ENCODE data around the gene ETV3. TPM values are rescaled to one million over a fixed set of nuclear protein-coding genes. Genes with fewer than 3 reads are reported as not detected.

The ETV3 gene
- total and polyA plus RNA-seq, 10 of the 15 experiments (the other 5 are each of a cell fraction or from before 2014, with no cell fraction given), result 1.7 to 13.8 (median 7.2) TPM

Other genes with a start within 250 kb of the ETV3 start
- under 0.01 TPM in 1 of 2 replicates, not detected in the other for gene PEAR1, start 244.7 kb downstream of the ETV3 start, total RNA-seq (2014; rRNA removed)
- not detected in 2 replicates for gene PEAR1, start 244.7 kb downstream of the ETV3 start, total RNA-seq (2014; rRNA removed; fragmentation: Illumina TruSeq; extraction: Trizol)
- gene PEAR1, start 244.7 kb downstream of the ETV3 start, total RNA-seq (2021), result not detected in 2 replicates
- not detected in 2 replicates for gene PEAR1, start 244.7 kb downstream of the ETV3 start, polyA plus RNA-seq (2011; rRNA removed)
- not detected in 2 replicates for gene PEAR1, start 244.7 kb downstream of the ETV3 start, polyA plus RNA-seq (2014; fragmentation: Illumina TruSeq; extraction: Trizol)
- gene PEAR1, start 244.7 kb downstream of the ETV3 start, polyA plus RNA-seq (2014; fragmentation: Nextera tagmentation; extraction: Ambion mirVana), result not detected
- not detected in 2 replicates for gene PEAR1, start 244.7 kb downstream of the ETV3 start, polyA plus RNA-seq (2014; rRNA removed)
- not detected for gene PEAR1, start 244.7 kb downstream of the ETV3 start, polyA plus RNA-seq (2016; fragmentation: Nextera tagmentation; extraction: Ambion mirVana)
- gene LRRC71, start 217.8 kb downstream of the ETV3 start, total RNA-seq (2014; rRNA removed), result not detected in 2 replicates
- not detected in 2 replicates for gene LRRC71, start 217.8 kb downstream of the ETV3 start, total RNA-seq (2014; rRNA removed; fragmentation: Illumina TruSeq; extraction: Trizol)
- gene LRRC71, start 217.8 kb downstream of the ETV3 start, total RNA-seq (2021), result not detected in 2 replicates
- gene LRRC71, start 217.8 kb downstream of the ETV3 start, polyA plus RNA-seq (2011; rRNA removed), result not detected in 2 replicates
- not detected in 2 replicates for gene LRRC71, start 217.8 kb downstream of the ETV3 start, polyA plus RNA-seq (2014; fragmentation: Illumina TruSeq; extraction: Trizol)
- not detected for gene LRRC71, start 217.8 kb downstream of the ETV3 start, polyA plus RNA-seq (2014; fragmentation: Nextera tagmentation; extraction: Ambion mirVana)
- gene LRRC71, start 217.8 kb downstream of the ETV3 start, polyA plus RNA-seq (2014; rRNA removed), result not detected in 2 replicates
- not detected for gene LRRC71, start 217.8 kb downstream of the ETV3 start, polyA plus RNA-seq (2016; fragmentation: Nextera tagmentation; extraction: Ambion mirVana)
- 1.9 and 2.3 TPM in 2 replicates for gene ARHGEF11, start 92.7 kb downstream of the ETV3 start, total RNA-seq (2014; rRNA removed)
- gene ARHGEF11, start 92.7 kb downstream of the ETV3 start, total RNA-seq (2014; rRNA removed; fragmentation: Illumina TruSeq; extraction: Trizol), result 1.3 and 1.7 TPM in 2 replicates
- gene ARHGEF11, start 92.7 kb downstream of the ETV3 start, total RNA-seq (2021), result 3.2 and 3.5 TPM in 2 replicates
- 6.0 and 12.7 TPM in 2 replicates for gene ARHGEF11, start 92.7 kb downstream of the ETV3 start, polyA plus RNA-seq (2011; rRNA removed)
- gene ARHGEF11, start 92.7 kb downstream of the ETV3 start, polyA plus RNA-seq (2014; fragmentation: Illumina TruSeq; extraction: Trizol), result 2.1 and 2.5 TPM in 2 replicates
- under 1 TPM; 0.05 to 0.06 TPM for gene ARHGEF11, start 92.7 kb downstream of the ETV3 start, polyA plus RNA-seq (2014; fragmentation: Nextera tagmentation; extraction: Ambion mirVana)
- gene ARHGEF11, start 92.7 kb downstream of the ETV3 start, polyA plus RNA-seq (2014; rRNA removed), result 2.3 and 2.5 TPM in 2 replicates
- gene ARHGEF11, start 92.7 kb downstream of the ETV3 start, polyA plus RNA-seq (2016; fragmentation: Nextera tagmentation; extraction: Ambion mirVana), result 1 to 10 TPM in 1 of 2 experiments, under 1 TPM in 1; 0.64 to 1.4 TPM
- gene ETV3L, start 38.6 kb downstream of the ETV3 start, total RNA-seq (2014; rRNA removed), result 0.28 and 0.33 TPM in 2 replicates
- 0.31 and 0.32 TPM in 2 replicates for gene ETV3L, start 38.6 kb downstream of the ETV3 start, total RNA-seq (2014; rRNA removed; fragmentation: Illumina TruSeq; extraction: Trizol)
- 0.96 and 1.3 TPM in 2 replicates for gene ETV3L, start 38.6 kb downstream of the ETV3 start, total RNA-seq (2021)
- gene ETV3L, start 38.6 kb downstream of the ETV3 start, polyA plus RNA-seq (2011; rRNA removed), result 0.20 and 0.26 TPM in 2 replicates
- 0.57 and 0.86 TPM in 2 replicates for gene ETV3L, start 38.6 kb downstream of the ETV3 start, polyA plus RNA-seq (2014; fragmentation: Illumina TruSeq; extraction: Trizol)
- under 1 TPM; 0.03 to 0.04 TPM for gene ETV3L, start 38.6 kb downstream of the ETV3 start, polyA plus RNA-seq (2014; fragmentation: Nextera tagmentation; extraction: Ambion mirVana)
- 0.69 and 0.88 TPM in 2 replicates for gene ETV3L, start 38.6 kb downstream of the ETV3 start, polyA plus RNA-seq (2014; rRNA removed)
- gene ETV3L, start 38.6 kb downstream of the ETV3 start, polyA plus RNA-seq (2016; fragmentation: Nextera tagmentation; extraction: Ambion mirVana), result 1 to 10 TPM in 1 of 2 experiments, under 1 TPM in 1; 0.88 to 1.2 TPM

All from GM12878 (cell line).